Measurements from ENCODE around the gene MXI1. TPM values are rescaled to one million over a fixed set of nuclear protein-coding genes. Genes with fewer than 3 reads are reported as not detected.

MXI1 gene
- total RNA-seq, 1 experiment from 2014 or later = 52.9 TPM

- DNase-seq (ENCODE audit: low read depth, low spot score) = no peak
- in situ Hi-C loops (cut with HindIII; ENCODE audit: low pct_unique_long_range_greater_than_20kb, low sequenced_read_pairs) = no loop called here
These were observed 71.4 kb downstream of the MXI1 start for GRCh38 chr10:110278562-110279406.

- in situ Hi-C loops (cut with HindIII; ENCODE audit: low pct_unique_long_range_greater_than_20kb, low sequenced_read_pairs) = no loop called here
These were observed 72.1 kb downstream of the MXI1 start for GRCh38 chr10:110279407-110279986.

GRCh38 chr10:110284262-110284661, 76.9 kb downstream of the MXI1 start:
- in situ Hi-C loops (cut with HindIII; ENCODE audit: low pct_unique_long_range_greater_than_20kb, low sequenced_read_pairs) = no loop called here
- DNase-seq (ENCODE audit: low read depth, low spot score) = no peak

More at GRCh38 chr10:110279407-110279986, 72.1 kb downstream of the MXI1 start:
- peak; percentile 78 for DNase-seq (ENCODE audit: low read depth, low spot score)

GRCh38 chr10:110285501-110285900, 78.1 kb downstream of the MXI1 start:
- in situ Hi-C loops (cut with HindIII; ENCODE audit: low pct_unique_long_range_greater_than_20kb, low sequenced_read_pairs) = no loop called here
- DNase-seq (ENCODE audit: low read depth, low spot score) = no peak

- DNase-seq (ENCODE audit: low read depth, low spot score) = no peak
- in situ Hi-C loops (cut with HindIII; ENCODE audit: low pct_unique_long_range_greater_than_20kb, low sequenced_read_pairs) = no loop called here
These were observed 79.4 kb downstream of the MXI1 start for GRCh38 chr10:110286841-110287240.

- in situ Hi-C loops (cut with HindIII; ENCODE audit: low pct_unique_long_range_greater_than_20kb, low sequenced_read_pairs) = no loop called here
- no peak for DNase-seq (ENCODE audit: low read depth, low spot score)
These were observed 89.6 kb downstream of the MXI1 start for GRCh38 chr10:110296966-110297365.

GRCh38 chr10:110300486-110300986, 93.1 kb downstream of the MXI1 start:
- in situ Hi-C loops (cut with HindIII; ENCODE audit: low pct_unique_long_range_greater_than_20kb, low sequenced_read_pairs) = no loop called here
- DNase-seq (ENCODE audit: low read depth, low spot score) = no peak

GRCh38 chr10:110303681-110304080, 96.3 kb downstream of the MXI1 start:
- in situ Hi-C loops (cut with HindIII; ENCODE audit: low pct_unique_long_range_greater_than_20kb, low sequenced_read_pairs) = no loop called here

GRCh38 chr10:110304394-110304779, 97.0 kb downstream of the MXI1 start:
- DNase-seq (ENCODE audit: low read depth, low spot score) = no peak
- in situ Hi-C loops (cut with HindIII; ENCODE audit: low pct_unique_long_range_greater_than_20kb, low sequenced_read_pairs) = no loop called here

More at GRCh38 chr10:110303681-110304080, 96.3 kb downstream of the MXI1 start:
- DNase-seq (ENCODE audit: low read depth, low spot score) = no peak

GRCh38 chr10:110304780-110305421, 97.5 kb downstream of the MXI1 start, which contains the start of gene SMNDC1:
TSS of gene SMNDC1 (minus strand) at chr10:110304920. CDS start at chr10:110303587, 1,333 bp downstream.
- in situ Hi-C loops (cut with HindIII; ENCODE audit: low pct_unique_long_range_greater_than_20kb, low sequenced_read_pairs) = no loop called here
- peak; percentile 98 for DNase-seq (ENCODE audit: low read depth, low spot score)

GRCh38 chr10:110305767-110306451, 98.5 kb downstream of the MXI1 start:
- in situ Hi-C loops (cut with HindIII; ENCODE audit: low pct_unique_long_range_greater_than_20kb, low sequenced_read_pairs) = no loop called here
- DNase-seq (ENCODE audit: low read depth, low spot score) = peak; percentile 82

GRCh38 chr10:110306452-110306768, 99.0 kb downstream of the MXI1 start:
- in situ Hi-C loops (cut with HindIII; ENCODE audit: low pct_unique_long_range_greater_than_20kb, low sequenced_read_pairs) = no loop called here
- no peak for DNase-seq (ENCODE audit: low read depth, low spot score)

GRCh38 chr10:110307805-110308204, 100.4 kb downstream of the MXI1 start:
- DNase-seq (ENCODE audit: low read depth, low spot score) = no peak
- in situ Hi-C loops (cut with HindIII; ENCODE audit: low pct_unique_long_range_greater_than_20kb, low sequenced_read_pairs) = no loop called here

GRCh38 chr10:110310741-110311140, 103.3 kb downstream of the MXI1 start:
- in situ Hi-C loops (cut with HindIII; ENCODE audit: low pct_unique_long_range_greater_than_20kb, low sequenced_read_pairs) = no loop called here
- no peak for DNase-seq (ENCODE audit: low read depth, low spot score)

- in situ Hi-C loops (cut with HindIII; ENCODE audit: low pct_unique_long_range_greater_than_20kb, low sequenced_read_pairs) = no loop called here
- peak; percentile 72 for DNase-seq (ENCODE audit: low read depth, low spot score)
These were observed 104.0 kb downstream of the MXI1 start for GRCh38 chr10:110311357-110311949.

- in situ Hi-C loops (cut with HindIII; ENCODE audit: low pct_unique_long_range_greater_than_20kb, low sequenced_read_pairs) = no loop called here
- no peak for DNase-seq (ENCODE audit: low read depth, low spot score)
These were observed 104.8 kb downstream of the MXI1 start for GRCh38 chr10:110312206-110312605.

- in situ Hi-C loops (cut with HindIII; ENCODE audit: low pct_unique_long_range_greater_than_20kb, low sequenced_read_pairs) = no loop called here
- no peak for DNase-seq (ENCODE audit: low read depth, low spot score)
These were observed 106.3 kb downstream of the MXI1 start for GRCh38 chr10:110313674-110314073.

Data from SK-MEL-5 (cell line).